Measurements from ENCODE around the gene B3GNT7. TPM values are rescaled to one million over a fixed set of nuclear protein-coding genes. Genes with fewer than 3 reads are reported as not detected.

Gene B3GNT7
- total RNA-seq, 1 experiment from 2014 or later, result 8.9 TPM

DNA sequence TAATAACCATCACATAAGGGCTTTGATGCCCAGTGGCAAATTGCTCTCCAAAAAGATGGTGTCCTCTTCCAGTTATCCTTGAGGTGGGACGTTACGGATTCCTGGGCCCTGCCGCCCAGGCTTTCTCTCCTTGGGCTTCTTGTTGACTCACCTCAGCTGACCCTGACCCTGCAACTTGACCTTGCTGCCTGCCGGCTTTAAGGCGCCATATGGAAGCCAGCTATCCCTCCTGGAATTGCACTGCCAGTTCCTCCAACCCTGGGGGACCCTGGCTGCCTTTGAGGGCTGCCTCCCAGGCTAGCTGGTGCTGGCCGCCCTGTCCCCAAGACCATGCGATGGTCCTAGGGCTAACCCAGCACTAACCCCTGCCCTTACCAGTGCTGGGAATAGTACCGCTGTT, 28.3 kb upstream of the B3GNT7 start:
- DNase-seq, result no peak
- Mint-ChIP-seq H3K9me3 (ENCODE audit: low read depth, unreplicated experiment) (no peaks in the 10 kb centered on the region), H3K4me3 (ENCODE audit: low read depth, unreplicated experiment) (no peak overlapping the region), H3K4me1 (ENCODE audit: low read depth, unreplicated experiment) (peaks cover 16% of the 10 kb centered on the region), H3K36me3 (ENCODE audit: insufficient read depth, unreplicated experiment) (peaks cover 16% of the 10 kb centered on the region), H3K27ac (ENCODE audit: unreplicated experiment) (no peak overlapping the region), H3K27me3 (ENCODE audit: unreplicated experiment) (no peaks in the 10 kb centered on the region)
- intact Hi-C loops (cut with micrococcal nuclease; ENCODE audit: unreplicated experiment), result no loop called here
- CTCF ChIA-PET, result no interaction called here
- no TSS peak for BruUV-seq (replicated peaks)
- TF ChIP-seq, protein P1, sequence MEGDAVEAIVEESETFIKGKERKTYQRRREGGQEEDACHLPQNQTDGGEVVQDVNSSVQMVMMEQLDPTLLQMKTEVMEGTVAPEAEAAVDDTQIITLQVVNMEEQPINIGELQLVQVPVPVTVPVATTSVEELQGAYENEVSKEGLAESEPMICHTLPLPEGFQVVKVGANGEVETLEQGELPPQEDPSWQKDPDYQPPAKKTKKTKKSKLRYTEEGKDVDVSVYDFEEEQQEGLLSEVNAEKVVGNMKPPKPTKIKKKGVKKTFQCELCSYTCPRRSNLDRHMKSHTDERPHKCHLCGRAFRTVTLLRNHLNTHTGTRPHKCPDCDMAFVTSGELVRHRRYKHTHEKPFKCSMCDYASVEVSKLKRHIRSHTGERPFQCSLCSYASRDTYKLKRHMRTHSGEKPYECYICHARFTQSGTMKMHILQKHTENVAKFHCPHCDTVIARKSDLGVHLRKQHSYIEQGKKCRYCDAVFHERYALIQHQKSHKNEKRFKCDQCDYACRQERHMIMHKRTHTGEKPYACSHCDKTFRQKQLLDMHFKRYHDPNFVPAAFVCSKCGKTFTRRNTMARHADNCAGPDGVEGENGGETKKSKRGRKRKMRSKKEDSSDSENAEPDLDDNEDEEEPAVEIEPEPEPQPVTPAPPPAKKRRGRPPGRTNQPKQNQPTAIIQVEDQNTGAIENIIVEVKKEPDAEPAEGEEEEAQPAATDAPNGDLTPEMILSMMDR (IDR thresholded peaks at IDR 0.05; ENCODE audit: unreplicated experiment), result no peak

DNA sequence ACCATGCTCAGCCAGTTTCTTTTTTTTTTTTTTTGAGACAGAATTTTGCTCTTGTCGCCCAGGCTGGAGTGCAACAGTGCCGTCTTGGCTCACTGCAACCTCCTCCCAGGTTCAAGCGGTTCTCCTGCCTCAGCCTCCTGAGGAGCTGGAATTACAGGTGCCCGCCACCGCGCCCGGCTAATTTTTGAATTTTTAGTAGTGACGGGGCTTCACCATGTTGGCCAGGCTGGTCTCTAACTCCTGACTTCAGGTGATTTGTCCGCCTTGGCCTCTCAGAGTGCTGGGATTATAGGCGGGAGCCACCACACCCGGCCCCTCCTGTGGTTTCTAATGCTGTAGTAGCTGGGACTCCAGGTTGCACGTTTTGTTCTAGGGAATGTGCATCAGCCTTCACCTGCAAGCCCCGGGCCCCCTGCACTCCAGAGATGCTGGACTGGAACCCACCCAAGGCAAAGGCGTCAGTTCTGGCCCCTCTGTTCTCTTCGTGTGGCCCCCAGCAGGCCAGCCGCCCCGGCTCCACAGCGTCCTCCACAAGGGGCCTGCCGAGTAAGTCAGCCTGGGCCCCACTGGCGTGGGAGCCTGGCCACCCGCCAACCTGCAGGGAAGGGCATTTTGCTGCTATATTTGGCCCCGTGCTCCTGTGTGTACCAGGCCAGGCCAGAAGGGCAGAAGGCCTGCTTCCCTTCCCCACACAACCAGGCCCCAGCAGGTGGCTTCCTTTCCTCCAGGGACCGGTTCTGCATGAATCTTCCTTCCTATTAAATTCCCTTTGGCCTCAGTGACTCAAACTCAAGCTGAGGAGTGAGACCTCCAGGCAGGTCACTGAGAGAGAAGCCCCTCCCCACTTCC, 25.7 kb upstream of the B3GNT7 start:
- intact Hi-C loops (cut with micrococcal nuclease; ENCODE audit: unreplicated experiment), result no loop called here
- CTCF ChIA-PET, result no interaction called here

DNA sequence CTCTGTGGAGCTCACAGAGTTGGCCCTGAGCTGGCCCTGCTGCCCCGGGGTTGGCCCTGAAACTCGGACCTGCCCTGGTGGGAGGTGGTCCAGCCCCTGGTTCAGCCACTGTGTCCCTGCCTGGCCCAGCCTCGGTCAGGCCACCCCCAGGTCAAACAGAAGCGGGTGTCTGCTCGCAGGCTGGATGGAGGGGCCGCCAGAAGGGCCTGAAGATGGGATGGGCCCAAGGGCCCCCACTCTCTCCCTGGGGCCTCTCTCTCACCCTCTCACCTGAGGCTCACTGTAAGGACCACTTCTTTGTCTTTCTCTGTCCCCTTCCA, 25.1 kb upstream of the B3GNT7 start:
- Mint-ChIP-seq H3K27me3 (ENCODE audit: unreplicated experiment) (no peaks in the 10 kb centered on the region), H3K36me3 (ENCODE audit: insufficient read depth, unreplicated experiment) (peaks cover 9% of the 10 kb centered on the region), H3K4me1 (ENCODE audit: low read depth, unreplicated experiment) (peaks cover 7% of the 10 kb centered on the region), H3K4me3 (ENCODE audit: low read depth, unreplicated experiment) (no peak overlapping the region), H3K27ac (ENCODE audit: unreplicated experiment) (no peak overlapping the region), H3K9me3 (ENCODE audit: low read depth, unreplicated experiment) (no peaks in the 10 kb centered on the region)
- DNase-seq, result no peak
- BruUV-seq (replicated peaks), result no TSS peak
- CTCF ChIA-PET, result no interaction called here
- intact Hi-C loops (cut with micrococcal nuclease; ENCODE audit: unreplicated experiment), result no loop called here
- TF ChIP-seq, protein P1 (IDR thresholded peaks at IDR 0.05; ENCODE audit: unreplicated experiment), result no peak

More for the DNA sequence above, 25.7 kb upstream of the B3GNT7 start:
- Mint-ChIP-seq H3K36me3 (ENCODE audit: insufficient read depth, unreplicated experiment) (peaks cover 15% of the 10 kb centered on the region), H3K27me3 (ENCODE audit: unreplicated experiment) (no peaks in the 10 kb centered on the region), H3K9me3 (ENCODE audit: low read depth, unreplicated experiment) (no peaks in the 10 kb centered on the region), H3K4me3 (ENCODE audit: low read depth, unreplicated experiment) (no peak overlapping the region), H3K27ac (ENCODE audit: unreplicated experiment) (no peak overlapping the region), H3K4me1 (ENCODE audit: low read depth, unreplicated experiment) (peaks cover 13% of the 10 kb centered on the region)
- DNase-seq, result no peak
- TF ChIP-seq, protein P1 (IDR thresholded peaks at IDR 0.05; ENCODE audit: unreplicated experiment), result no peak
- BruUV-seq (replicated peaks), result no TSS peak

DNA sequence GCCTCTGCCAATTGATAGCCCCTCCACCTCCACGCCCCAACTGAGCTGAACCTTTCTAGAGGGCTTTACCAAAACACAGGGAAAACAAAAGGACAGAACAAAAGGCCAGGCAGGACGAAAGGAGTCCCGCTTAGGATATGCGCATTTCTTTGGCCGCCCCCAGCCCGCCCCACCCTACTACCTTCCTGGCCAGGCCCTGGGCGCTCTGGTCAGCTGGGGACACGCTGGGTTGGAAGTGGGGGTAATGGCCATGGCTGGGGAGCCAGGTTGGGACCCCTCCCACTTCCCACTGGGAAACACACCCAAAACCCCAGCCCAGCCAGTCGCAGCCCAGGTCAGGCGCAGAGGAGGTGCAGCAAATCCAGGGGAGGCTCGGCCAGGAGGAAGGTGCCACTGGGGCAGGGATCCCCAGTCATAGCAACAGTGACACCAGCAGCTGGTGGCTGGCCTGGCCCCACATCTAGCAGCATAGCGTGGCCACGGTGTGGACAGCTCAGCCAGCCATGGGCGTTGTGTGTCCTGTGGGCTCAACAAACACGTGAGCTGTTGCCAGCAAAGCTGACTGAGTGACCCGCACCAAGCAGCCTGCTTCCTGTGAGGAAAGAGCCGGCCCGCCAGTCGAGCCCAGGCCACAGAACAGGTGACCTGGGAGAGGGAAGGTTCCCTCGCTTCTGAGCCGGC, 24.6 kb upstream of the B3GNT7 start:
- DNase-seq, result no peak
- CTCF ChIA-PET, result no interaction called here
- no peak overlapping the region for H3K27ac Mint-ChIP-seq (ENCODE audit: unreplicated experiment)
- intact Hi-C loops (cut with micrococcal nuclease; ENCODE audit: unreplicated experiment), result no loop called here
- peaks cover 7% of the 10 kb centered on the region for H3K36me3 Mint-ChIP-seq (ENCODE audit: insufficient read depth, unreplicated experiment)
- TF ChIP-seq, protein P1 (IDR thresholded peaks at IDR 0.05; ENCODE audit: unreplicated experiment), result no peak
- no peak overlapping the region for H3K4me3 Mint-ChIP-seq (ENCODE audit: low read depth, unreplicated experiment)
- peaks cover 2% of the 10 kb centered on the region for H3K4me1 Mint-ChIP-seq (ENCODE audit: low read depth, unreplicated experiment)
- H3K27me3 Mint-ChIP-seq (ENCODE audit: unreplicated experiment), result no peaks in the 10 kb centered on the region
- no TSS peak for BruUV-seq (replicated peaks)
- H3K9me3 Mint-ChIP-seq (ENCODE audit: low read depth, unreplicated experiment), result no peaks in the 10 kb centered on the region
